GM23338 (cell line): ENCODE measurements around the gene ANKRD55. TPM values are rescaled to one million over a fixed set of nuclear protein-coding genes. Genes with fewer than 3 reads are reported as not detected.

Experiments used
- ATAC-seq: fragments of 200-7000 bp; cut with Tn5 transposase; 3 replicates; pipeline ENCODE4 v1.9.1; 2020
- DNase-seq: peaks from one replicate; pipeline ENCODE4 v3.0.0-alpha.2; 2015; ENCODE audit warnings: low spot score
- H2AFZ ChIP-seq: fragments of 200-600 bp; sonication (generic); 2 replicates; pipeline ENCODE4 v1.8.0; 2016; ENCODE audit warnings: antibody characterized with exemption, mild to moderate bottlenecking, moderate library complexity
- H3F3A ChIP-seq: fragments of 200-600 bp; sonication (generic); replicated peaks from 2 replicates; pipeline ENCODE4 v1.8.0; 2017; ENCODE audit warnings: antibody characterized with exemption, mixed run types, low read depth
- H3K27ac ChIP-seq: fragments of 200-600 bp; sonication (generic); 2 replicates; pipeline ENCODE4 v1.6.1; 2016; ENCODE audit warnings: low read depth
- H3K27me3 ChIP-seq: fragments of 200-600 bp; sonication (generic); 2 replicates; pipeline ENCODE4 v1.8.0; 2016; ENCODE audit warnings: mild to moderate bottlenecking, mixed run types, moderate library complexity; ENCODE audit not compliant: insufficient read depth
- H3K36me3 ChIP-seq: fragments of 200-600 bp; sonication (generic); 2 replicates; pipeline ENCODE4 v1.8.0; 2016; ENCODE audit warnings: mild to moderate bottlenecking; ENCODE audit not compliant: insufficient read depth
- H3K4me1 ChIP-seq: fragments of 200-600 bp; sonication (generic); 2 replicates; pipeline ENCODE4 v1.8.0; 2016; ENCODE audit warnings: mild to moderate bottlenecking, moderate library complexity; ENCODE audit not compliant: insufficient read depth
- H3K4me2 ChIP-seq: fragments of 200-600 bp; sonication (generic); 2 replicates; pipeline ENCODE4 v1.7.1; 2017; ENCODE audit warnings: mixed run types
- H3K4me3 ChIP-seq: fragments of 200-600 bp; sonication (generic); 2 replicates; pipeline ENCODE4 v1.6.1; 2016; ENCODE audit warnings: mixed run types
- H3K79me2 ChIP-seq: fragments of 200-600 bp; sonication (generic); replicated peaks from 2 replicates; pipeline ENCODE4 v1.8.0; 2017; ENCODE audit warnings: mild to moderate bottlenecking; ENCODE audit not compliant: insufficient read depth
- H3K9me2 ChIP-seq: fragments of 200-600 bp; sonication (generic); 2 replicates; pipeline ENCODE4 v1.8.0; 2017; ENCODE audit not compliant: insufficient read depth
- H4K20me1 ChIP-seq: fragments of 200-600 bp; sonication (generic); replicated peaks from 2 replicates; pipeline ENCODE4 v1.8.0; 2017; ENCODE audit warnings: mild to moderate bottlenecking; ENCODE audit not compliant: insufficient read depth
- H3K27ac Mint-ChIP-seq: 2 replicates; pipeline ENCODE4 v1.8.0; 2020; ENCODE audit warnings: inconsistent platforms, mild to moderate bottlenecking, moderate library complexity, mixed read lengths
- H3K27me3 Mint-ChIP-seq: 3 replicates; pipeline ENCODE4 v1.8.0; 2022; ENCODE audit warnings: low read depth, mild to moderate bottlenecking, moderate library complexity, mixed read lengths, inconsistent platforms; ENCODE audit not compliant: insufficient read depth, poor library complexity
- H3K36me3 Mint-ChIP-seq: 3 replicates; pipeline ENCODE4 v1.8.0; 2021; ENCODE audit warnings: low read depth, mild to moderate bottlenecking, inconsistent platforms, moderate library complexity, mixed read lengths
- H3K4me1 Mint-ChIP-seq: 3 replicates; pipeline ENCODE4 v1.8.0; 2020; ENCODE audit warnings: mild to moderate bottlenecking, inconsistent platforms, mixed read lengths
- H3K4me3 Mint-ChIP-seq: 3 replicates; pipeline ENCODE4 v1.8.0; 2021; ENCODE audit warnings: moderate library complexity, mild to moderate bottlenecking, inconsistent platforms, mixed read lengths
- H3K9me3 Mint-ChIP-seq: 3 replicates; pipeline ENCODE4 v1.8.0; 2020; ENCODE audit warnings: moderate library complexity, mild to moderate bottlenecking, inconsistent platforms, mixed read lengths
- CREB1 ChIP-seq: fragments of 250-450 bp; sonication (Bioruptor Pico); IDR thresholded peaks from 2 replicates; pipeline ENCODE4 v1.5.0; 2020; ENCODE audit warnings: low read depth, mild to moderate bottlenecking, moderate library complexity
- CTCF ChIP-seq, 2 experiments: fragments of 200-600 bp in 1 of 2; sonication (generic) in 1 of 2; conservative IDR thresholded peaks; 2 replicates each; pipeline versions ENCODE4 v1.5.1 to v1.6.1; 2016 to 2017; ENCODE audit warnings: antibody characterized with exemption in 2 of 2, low read depth in 2 of 2, mild to moderate bottlenecking in 2 of 2, moderate library complexity in 1 of 2
- ETS1 ChIP-seq: IDR thresholded peaks from 2 replicates; pipeline ENCODE4 v1.6.1; 2016; ENCODE audit warnings: antibody characterized with exemption
- EZH2 ChIP-seq: fragments of 200-600 bp; sonication (generic); IDR thresholded peaks from one replicate; pipeline ENCODE4 v1.8.0; 2017; ENCODE audit warnings: antibody characterized with exemption, mild to moderate bottlenecking, low read depth; ENCODE audit not compliant: unreplicated experiment
- JUNB ChIP-seq: IDR thresholded peaks from one replicate; pipeline ENCODE4 v1.6.1; 2016; ENCODE audit warnings: antibody characterized with exemption; ENCODE audit not compliant: unreplicated experiment
- NANOG ChIP-seq: IDR thresholded peaks from 2 replicates; pipeline ENCODE4 v1.6.1; 2016; ENCODE audit warnings: antibody characterized with exemption, borderline replicate concordance
- POLR2AphosphoS5 ChIP-seq: IDR thresholded peaks from 2 replicates; pipeline ENCODE4 v1.6.1; 2016; ENCODE audit warnings: antibody characterized with exemption, low read depth
- STAT1 ChIP-seq: IDR thresholded peaks from one replicate; pipeline ENCODE4 v1.6.1; 2016; ENCODE audit warnings: antibody characterized with exemption; ENCODE audit not compliant: unreplicated experiment
- ZNF114 ChIP-seq: fragments of 250-450 bp; sonication (Bioruptor Pico); IDR thresholded peaks from 2 replicates; pipeline ENCODE4 v1.5.0; 2020; ENCODE audit warnings: mild to moderate bottlenecking, moderate library complexity
- ZNF331 ChIP-seq: fragments of 250-450 bp; sonication (Bioruptor Pico); IDR thresholded peaks from 2 replicates; pipeline ENCODE4 v1.5.0; 2020; ENCODE audit warnings: low read depth, mild to moderate bottlenecking, moderate library complexity
- ZNF462 ChIP-seq: fragments of 250-450 bp; sonication (Bioruptor Pico); IDR thresholded peaks from 2 replicates; pipeline ENCODE4 v1.5.0; 2020; ENCODE audit warnings: mild to moderate bottlenecking, moderate library complexity
- polyA plus RNA-seq: library from polyadenylated mRNA; unstranded; fragments of >200 nt; fragmentation: Nextera tagmentation; extraction: Ambion mirVana; gene quantifications from 2 replicates; pipeline ENCODE4 v1.2.1, GENCODE V29; 2016
- total RNA-seq: library from RNA; depleted of rRNA; stranded (reverse); fragments of >200 nt; shearing (Covaris generic); gene quantifications from 2 replicates; pipeline ENCODE4 v1.2.3, GENCODE V29; 2014

ANKRD55 gene
- total and polyA plus RNA-seq, 2 experiments from 2014 or later = not detected

- Mint-ChIP-seq H3K36me3 (no peaks in the 10 kb centered on the region), H3K4me3 (no peak overlapping the region), H3K27me3 (no peaks in the 10 kb centered on the region), H3K4me1 (no peaks in the 10 kb centered on the region), H3K27ac (no peak overlapping the region), H3K9me3 (no peaks in the 10 kb centered on the region; the same call in 2 of the 3 replicates)
- Histone ChIP-seq H4K20me1 (no peaks in the 10 kb centered on the region), H3K27me3 (no peaks in the 10 kb centered on the region), H2AFZ (no peak overlapping the region), H3K4me2 (no peak overlapping the region), H3K4me1 (no peaks in the 10 kb centered on the region), H3K4me3 (no peak overlapping the region), H3K36me3 (no peaks in the 10 kb centered on the region), H3K9me2 (no peaks in the 10 kb centered on the region), H3F3A (no peaks in the 10 kb centered on the region), H3K79me2 (no peaks in the 10 kb centered on the region), H3K27ac (no peak overlapping the region)
- ATAC-seq (no peak), DNase-seq (no peak)
- TF ChIP-seq NANOG (no peak), ZNF114 (CRISPR knock-in tag) (no peak), STAT1 (no peak), POLR2AphosphoS5 (no peak), JUNB (no peak), ETS1 (no peak), CREB1 (CRISPR knock-in tag) (no peak), ZNF331 (CRISPR knock-in tag) (no peak), EZH2 (no peak)
Measured at GRCh38 chr5:56147106-56147505, 86.0 kb downstream of the ANKRD55 start.

- H3K27me3 Mint-ChIP-seq = no peaks in the 10 kb centered on the region
- no peak for TF ChIP-seq CTCF (conservative IDR thresholded peaks at IDR 0.05; ENCODE audit: low read depth in 2 of 2)
- no peak for TF ChIP-seq ZNF462 (CRISPR knock-in tag)
- no peak for TF ChIP-seq POLR2AphosphoS5
- no peak for TF ChIP-seq ZNF331 (CRISPR knock-in tag)
Measured at GRCh38 chr5:56146674-56147073, 86.5 kb downstream of the ANKRD55 start.

More at GRCh38 chr5:56146674-56147073, 86.5 kb downstream of the ANKRD55 start:
- Histone ChIP-seq H3K27ac (no peak overlapping the region), H4K20me1 (no peaks in the 10 kb centered on the region), H3F3A (no peaks in the 10 kb centered on the region), H3K36me3 (no peaks in the 10 kb centered on the region), H3K4me1 (no peaks in the 10 kb centered on the region), H3K27me3 (no peaks in the 10 kb centered on the region), H3K4me3 (no peak overlapping the region), H3K4me2 (no peak overlapping the region), H3K79me2 (no peaks in the 10 kb centered on the region), H2AFZ (peak overlapping the region; percentile 38; the same call in 1 of the 2 replicates), H3K9me2 (no peaks in the 10 kb centered on the region)
- ATAC-seq (no peak), DNase-seq (no peak)
- Mint-ChIP-seq H3K4me1 (no peaks in the 10 kb centered on the region), H3K36me3 (no peaks in the 10 kb centered on the region), H3K4me3 (no peak overlapping the region), H3K27ac (no peak overlapping the region), H3K9me3 (no peaks in the 10 kb centered on the region; the same call in 2 of the 3 replicates)
